HG02678 (cell line): ENCODE results near the gene CFAP97D1.

Source experiments
- ATAC-seq: cut with Tn5 transposase; IDR thresholded peaks from one replicate; pipeline ENCODE4 v1.9.1; 2021; ENCODE audit warnings: mild to moderate bottlenecking, moderate library complexity; ENCODE audit not compliant: unreplicated experiment

Gene CFAP97D1

DNA sequence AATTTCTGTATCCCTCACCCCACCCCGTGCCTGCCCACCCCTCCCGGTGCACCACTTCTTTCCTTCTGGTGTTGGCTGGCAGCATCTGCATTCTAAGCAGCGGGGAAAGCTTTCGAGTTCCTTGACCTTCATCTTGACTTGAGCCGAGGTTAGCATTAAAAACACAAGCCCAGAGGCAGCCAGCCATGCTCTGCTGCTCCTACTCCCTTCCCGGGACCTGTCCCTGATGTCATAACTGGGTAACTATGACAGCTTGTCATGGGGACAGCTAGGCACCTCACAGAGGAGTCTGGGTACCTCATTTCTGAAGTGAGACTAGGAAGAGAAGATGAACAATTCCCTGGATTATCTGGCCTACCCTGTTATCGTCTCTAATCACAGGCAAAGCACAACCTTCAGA lies at the start of gene CFAP97D1:
Gene CFAP97D1, plus strand, starts transcription at position 301 of the 400 bp plus-strand sequence. Its CDS starts 28 bp downstream, at position 329.
- ATAC-seq: no peak

DNA sequence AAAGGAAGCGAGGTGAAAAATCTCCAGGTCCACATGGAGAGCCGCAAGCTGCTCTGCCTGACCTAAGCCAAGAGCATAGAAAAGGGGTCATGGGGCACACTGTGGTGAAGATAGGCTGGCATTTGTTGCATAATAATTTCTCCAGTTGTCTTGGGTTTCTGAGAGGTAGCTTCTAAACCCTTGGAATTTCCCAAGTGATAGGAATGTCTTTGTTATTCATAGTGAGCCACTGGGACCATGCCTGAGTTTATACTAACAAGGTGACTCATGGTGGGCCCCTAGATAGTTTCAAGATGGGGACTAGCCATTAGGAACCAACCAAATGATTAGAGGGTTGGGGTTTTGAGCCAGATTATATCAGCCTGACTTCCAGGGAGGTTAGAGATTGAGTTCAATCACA lies 47.3 kb upstream of the CFAP97D1 start:
- ATAC-seq: no peak

DNA sequence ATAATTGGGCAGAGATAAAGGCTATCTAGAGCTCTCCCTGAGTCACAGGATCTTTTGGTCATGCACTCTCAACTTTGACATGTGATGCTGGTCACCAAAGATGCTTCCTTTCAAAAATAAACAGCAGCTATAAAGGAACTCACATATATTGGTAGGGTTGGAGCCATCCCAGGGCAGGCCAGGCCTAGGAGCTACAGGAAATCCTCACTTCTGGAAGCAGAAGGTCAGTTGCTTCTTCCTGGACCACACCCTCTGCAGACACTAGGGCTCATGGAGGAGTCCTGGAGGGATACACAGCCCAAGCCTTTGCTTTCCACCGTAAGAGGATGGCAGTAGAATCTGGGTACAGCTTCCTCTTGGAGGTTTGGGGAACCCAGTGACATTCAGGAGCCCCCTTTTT lies 46.3 kb upstream of the CFAP97D1 start:
- no peak for ATAC-seq

DNA sequence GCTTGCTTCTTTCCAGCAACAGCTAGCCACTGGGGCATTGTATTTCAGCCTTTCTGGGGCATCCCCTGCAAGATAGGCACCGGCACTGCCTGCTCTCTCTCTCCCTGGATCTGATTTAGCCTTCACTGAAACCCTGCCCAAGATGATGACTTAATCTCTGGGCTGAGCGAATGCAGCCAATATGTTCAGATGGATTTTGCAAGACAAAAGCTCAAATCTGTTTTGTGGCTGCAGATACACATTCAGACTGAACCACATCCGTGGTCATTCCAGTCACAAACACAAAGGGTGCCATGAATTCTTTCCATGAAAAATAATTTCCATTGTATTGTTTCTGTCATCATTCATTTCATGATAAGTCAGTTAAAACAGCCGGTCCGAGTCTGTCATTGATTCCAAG lies 45.9 kb upstream of the CFAP97D1 start:
- no peak for ATAC-seq

DNA sequence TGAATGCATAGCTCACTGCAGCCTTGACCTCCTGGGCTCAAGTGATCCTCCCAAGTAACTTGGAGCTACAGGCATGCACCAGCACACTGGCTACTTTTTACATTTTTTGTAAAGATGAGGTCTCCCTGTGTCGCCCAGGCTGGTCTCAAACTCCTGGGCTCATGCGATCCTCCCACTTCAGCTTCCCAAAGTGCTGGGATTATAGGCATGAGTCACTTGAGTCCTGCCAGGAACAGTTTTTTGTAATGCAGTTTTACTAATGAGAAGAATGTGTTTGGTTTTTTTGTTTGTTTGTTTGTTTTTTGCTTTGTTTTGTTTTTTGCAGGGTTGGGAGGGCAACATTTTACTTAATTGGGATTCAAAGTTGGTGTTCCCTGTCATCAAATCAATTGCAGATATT lies 43.8 kb upstream of the CFAP97D1 start:
- ATAC-seq: no peak

DNA sequence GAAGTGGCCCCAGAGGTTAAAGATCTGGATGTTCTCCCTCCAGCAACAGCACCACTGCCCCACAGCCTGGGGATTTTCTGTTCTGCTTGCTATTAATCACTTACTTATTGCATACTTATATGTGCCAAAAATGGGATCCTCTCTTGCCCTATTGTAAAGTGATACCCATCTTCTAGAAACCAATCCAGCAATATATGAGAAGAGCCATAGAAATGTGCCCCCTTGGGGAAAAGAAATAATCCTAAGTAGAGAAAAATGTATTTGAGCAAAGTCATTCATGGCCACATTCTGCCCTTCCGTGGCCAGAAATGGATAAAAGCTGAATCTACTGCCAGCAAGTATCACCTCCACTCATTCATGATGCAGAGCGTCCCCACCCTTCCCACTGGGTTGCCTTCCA lies 42.5 kb upstream of the CFAP97D1 start:
- no peak for ATAC-seq

DNA sequence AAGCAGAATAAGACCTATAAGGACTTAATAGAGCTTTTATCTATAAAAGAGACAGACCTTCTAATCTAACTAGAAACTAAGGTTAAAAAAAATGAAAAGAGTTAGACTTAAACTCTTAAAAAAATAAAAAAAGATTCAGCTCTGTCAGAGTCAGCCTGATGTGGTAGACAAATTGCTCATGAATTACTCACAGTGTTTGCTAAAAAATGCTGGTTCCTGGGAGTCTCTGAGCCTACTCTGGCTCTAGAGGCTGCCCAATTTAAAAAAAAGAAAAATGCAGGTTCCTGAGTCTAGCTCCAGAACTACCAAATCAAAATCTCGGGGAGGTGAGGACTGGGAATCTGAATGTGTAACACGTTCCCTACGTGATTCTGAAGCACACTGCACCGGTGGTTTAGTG lies 39.7 kb upstream of the CFAP97D1 start:
- no peak for ATAC-seq

DNA sequence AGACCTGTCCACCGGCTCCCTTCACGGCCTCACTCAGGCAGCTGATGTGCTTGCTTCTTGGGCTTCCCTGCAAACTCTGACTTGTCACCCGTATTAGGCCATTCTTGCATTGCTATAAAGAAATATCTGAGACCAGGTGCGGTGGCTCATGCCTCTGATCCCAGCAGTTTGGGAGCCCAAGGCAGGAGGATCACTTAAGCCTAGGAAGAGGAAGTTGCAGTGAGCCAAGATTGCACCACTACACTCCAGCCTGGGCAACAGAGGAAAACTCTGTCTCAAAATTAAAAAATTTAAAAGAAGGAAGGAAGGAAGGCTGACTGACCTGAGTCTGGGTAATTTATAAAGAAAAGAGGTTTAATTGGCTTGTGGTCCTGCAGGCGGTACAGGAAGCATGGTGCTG lies 38.6 kb upstream of the CFAP97D1 start:
- ATAC-seq: no peak

DNA sequence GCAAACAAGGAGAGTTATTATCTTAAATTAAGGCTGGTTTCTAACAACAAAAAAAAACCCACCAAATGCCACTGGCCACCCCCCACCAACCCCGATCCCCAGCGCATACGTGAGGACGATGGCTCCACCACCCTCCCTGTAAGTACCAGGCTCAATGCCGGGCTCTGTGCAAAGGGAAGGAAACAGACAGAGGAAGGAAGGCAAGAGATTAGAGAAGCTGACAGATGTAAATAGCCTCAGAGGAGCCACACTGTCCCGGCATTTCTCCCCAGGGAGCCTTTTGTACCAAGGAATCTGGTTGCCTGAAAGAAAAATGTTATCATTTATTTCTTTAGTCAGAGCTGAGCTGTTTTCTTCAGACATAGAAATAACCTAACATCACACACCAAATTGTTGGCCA lies 34.7 kb upstream of the CFAP97D1 start:
- no peak for ATAC-seq

DNA sequence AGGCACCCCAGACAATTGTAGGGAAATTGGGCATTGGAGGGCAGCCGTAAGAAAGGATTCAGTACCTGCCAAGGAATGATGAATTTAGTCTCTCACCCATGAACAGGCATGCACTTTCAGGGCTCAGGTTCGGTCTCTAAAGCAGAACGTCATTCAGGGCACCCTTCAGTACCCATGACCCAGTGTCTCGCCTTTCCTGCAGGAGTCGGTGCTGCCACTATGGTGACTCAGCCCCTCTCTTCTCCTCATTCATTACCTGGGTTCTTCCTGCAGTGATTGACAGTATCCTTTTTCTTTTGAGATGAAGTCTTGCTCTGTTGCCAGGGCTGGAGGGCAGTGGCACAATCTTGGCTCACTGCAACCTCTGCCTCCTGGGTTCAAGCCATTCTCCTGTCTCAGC lies 30.1 kb upstream of the CFAP97D1 start:
- ATAC-seq: no peak

DNA sequence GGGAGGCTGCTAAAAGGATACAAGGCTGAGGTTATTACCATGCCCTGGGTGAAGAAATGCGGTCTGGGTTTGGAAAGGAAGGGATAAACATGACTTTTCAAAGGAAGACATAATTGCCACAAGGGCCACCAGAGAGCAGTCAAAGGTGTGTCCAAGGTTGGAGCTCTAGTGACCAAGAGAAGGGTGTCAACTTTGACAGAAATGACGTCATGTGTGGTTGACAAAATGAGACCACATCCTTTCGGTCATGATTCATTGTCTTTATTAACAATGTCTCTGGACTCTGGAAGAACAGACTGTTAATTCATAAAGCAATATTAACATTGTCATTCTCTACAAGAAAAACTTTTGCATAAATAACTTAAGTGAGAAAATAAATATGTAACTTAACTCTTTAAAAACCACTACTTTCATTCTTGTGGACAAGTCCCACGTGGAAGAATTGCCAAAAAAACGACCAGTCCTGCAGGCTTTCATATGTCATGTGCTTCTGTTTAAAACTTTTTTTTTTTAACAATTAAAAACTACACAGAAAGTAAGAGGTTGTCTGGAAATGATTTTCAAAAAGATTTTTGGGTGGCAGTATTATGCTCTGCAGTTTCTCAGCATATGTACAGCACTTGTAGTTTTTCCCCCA lies 26.6 kb upstream of the CFAP97D1 start:
- no peak for ATAC-seq

DNA sequence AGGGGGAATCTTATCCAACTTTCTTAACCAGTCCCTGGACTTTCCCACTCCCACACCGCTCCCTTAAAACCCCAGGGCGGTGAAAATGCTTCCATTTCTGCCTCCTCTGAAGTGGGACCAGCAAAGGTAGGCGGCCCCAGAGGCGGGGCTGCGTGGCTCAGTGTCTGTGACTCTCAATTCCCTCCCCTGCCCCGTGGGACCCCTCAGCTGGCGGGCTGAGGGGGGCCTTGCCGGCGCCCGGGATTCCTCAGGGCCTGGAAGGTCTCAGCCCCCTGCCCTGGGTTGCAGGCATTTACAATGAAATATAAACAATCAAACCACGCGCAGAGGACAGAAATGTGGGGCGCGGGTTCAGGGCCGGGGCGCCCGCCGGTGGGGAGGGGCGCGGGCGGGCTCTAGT lies 25.3 kb upstream of the CFAP97D1 start:
- no peak for ATAC-seq

DNA sequence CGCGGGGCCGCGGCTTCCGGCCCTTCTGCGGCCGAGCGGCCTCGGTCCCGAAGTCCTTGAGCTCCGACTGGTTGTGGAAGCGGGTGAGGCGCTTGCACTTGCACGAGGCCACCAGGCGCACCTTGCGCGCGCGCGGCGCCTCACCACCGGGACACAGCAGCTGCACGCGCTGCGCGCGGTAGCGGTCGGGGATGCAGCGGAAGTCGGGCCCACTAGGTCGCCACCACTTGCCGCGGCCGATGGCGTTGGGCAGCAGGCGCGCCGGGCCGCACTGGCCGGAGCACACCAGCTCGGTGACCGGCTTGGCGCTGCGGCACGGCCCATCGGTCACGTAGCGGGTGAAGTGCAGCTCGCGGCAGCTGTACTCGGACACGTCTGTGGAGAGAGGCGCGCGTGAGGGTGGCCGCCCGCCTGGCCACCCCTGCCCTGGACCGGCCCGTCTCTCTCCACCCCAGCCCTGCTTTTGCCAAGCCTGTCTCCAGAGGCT lies 24.8 kb upstream of the CFAP97D1 start:
- ATAC-seq: no peak

DNA sequence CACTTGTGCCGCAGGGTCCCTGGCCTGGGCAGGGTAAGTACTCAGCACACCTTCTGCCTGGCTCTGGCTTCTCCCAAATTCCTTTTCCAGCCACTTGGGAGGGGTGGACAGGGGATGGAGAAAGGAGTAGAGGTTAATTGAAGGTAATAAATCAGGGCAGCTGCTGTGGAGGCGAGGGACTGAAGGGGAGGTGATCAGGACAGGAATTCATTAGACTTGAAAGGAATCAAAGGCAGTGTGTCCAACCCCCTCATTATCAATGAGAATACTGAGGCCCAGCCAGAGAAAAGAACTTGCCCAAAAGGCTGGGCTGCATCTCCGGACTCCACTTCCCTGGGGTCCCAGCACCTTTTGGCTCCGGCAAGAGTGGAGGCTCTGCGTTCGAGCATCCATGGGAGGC lies 24.0 kb upstream of the CFAP97D1 start:
- ATAC-seq: no peak

DNA sequence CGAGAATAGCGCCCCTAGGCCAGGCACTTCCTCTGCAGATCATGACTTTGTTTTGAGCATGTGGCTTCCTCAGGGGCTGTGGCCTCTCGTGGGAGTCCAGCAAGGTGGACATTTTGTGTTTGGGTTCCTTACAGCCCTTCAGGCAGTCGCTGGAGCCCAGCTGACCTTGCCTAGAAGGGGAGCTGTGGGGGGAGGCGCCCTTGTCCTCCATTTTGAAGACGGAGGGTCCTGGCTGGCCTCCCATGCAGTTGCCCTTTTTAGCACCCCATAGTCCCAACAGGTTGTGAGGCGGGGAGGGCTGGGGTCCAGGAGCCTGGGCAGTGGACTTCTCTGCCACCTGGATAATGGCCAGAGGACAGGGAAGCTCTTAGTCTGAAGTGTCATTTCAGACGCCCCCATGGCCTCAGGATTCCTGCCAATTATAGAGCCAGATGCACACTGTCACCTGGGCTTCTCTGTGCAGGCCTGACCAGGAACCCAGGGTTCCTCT lies 23.0 kb upstream of the CFAP97D1 start:
- ATAC-seq: no peak

DNA sequence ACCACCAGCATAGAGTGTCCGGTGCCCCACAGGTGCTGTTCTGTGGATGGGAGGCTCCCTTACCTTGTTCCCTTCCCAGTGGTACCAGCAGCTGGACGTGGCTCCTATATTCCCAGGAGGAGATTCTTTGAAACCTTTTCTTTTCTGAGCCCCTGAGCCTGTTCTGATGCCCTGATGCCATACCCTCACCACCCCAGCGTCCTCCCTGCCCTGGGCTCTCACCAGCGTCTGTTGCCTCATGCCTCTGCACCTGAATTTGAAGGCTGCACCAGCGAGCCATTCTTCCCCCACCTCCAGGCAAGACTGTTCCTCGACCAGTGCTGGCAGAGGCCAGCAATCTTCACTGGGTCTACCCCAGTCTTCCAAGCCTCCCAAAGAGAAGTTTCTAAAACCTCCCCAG lies 22.1 kb upstream of the CFAP97D1 start:
- no peak for ATAC-seq

DNA sequence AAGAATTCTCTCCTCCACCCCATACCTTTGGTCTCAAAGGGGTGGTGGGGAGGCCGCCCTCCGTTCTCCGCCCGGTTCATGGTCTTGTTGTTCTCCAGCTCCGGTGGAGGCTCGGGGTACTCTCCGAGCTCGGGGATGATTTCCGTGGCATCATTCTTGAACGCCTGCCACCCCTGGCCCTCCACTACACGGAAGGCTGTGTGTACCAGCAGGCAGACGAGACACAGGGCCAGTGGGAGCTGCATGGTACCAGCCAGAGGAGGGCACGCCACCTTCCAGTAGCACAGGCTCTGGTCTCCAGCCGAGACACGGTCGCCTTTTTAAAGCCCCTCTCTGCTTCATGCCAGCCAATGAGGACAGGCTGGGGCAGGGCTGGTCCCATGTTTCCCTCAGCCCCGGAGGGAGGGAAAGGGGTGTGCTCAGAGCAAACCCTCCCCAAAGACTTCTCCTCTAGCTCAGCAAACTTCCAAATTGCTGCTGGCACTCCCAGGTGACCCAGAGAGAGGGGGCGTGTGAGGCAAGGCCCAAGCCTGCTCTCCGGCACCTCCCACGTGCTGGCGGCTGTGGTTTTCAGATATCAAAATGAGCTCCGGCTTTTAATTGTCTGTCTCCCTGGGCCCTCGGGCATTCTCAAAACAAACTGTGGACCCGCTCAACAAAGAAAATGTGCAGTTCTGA lies 21.6 kb upstream of the CFAP97D1 start, which contains the start of gene SOST:
Gene SOST, minus strand, starts transcription at position 295 of the 678 bp plus-strand sequence. Its CDS starts 50 bp downstream, at position 245.
- no peak for ATAC-seq

DNA sequence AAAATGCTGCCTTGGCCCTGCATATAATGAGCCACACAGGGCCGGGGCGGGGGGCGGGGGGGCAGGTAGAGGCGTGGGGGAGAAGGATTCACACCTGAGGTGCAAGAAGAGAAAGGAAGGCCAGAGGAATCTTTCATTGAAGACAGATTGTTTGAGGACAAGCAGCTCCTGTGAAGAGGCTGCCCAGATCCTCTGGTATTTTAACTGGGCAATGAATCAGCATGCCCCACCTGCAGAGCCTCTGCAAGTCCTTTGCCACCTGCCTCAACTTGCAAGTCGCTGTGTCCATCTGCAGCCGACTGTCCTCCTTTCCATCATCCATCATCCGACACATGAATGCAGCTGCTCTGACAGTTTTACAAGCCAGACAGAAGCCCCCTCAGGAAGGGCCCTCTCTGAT lies 20.4 kb upstream of the CFAP97D1 start:
- ATAC-seq: no peak

DNA sequence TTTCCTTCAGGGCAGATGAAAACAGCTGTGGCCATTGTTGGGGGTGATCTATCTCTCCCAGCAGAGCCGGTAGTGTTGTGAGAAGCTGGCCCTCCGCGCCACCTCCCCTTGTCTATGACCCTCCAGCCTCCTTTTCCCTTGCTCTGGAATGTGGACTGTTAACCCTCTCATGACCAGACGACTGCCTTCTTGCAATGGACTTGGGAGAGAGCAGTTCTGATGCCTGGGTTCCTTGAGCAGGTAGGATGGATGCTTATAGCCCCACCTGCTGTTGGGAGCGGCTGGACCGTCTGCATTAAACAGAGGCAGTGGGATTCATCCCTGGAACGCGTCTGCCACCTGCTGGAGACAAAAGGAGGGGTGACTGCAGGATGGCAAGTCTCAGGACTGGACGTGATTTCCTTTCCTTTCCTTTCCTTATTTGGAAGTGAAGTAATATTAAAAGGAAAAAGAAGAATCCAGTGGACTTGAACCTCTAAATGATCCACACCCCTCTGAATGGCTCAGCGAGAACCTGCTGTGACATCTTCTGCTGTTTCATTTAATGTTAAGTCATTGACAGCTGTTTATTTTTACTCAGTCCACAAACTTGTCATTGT lies 19.9 kb upstream of the CFAP97D1 start:
- peak; percentile 62 for ATAC-seq

DNA sequence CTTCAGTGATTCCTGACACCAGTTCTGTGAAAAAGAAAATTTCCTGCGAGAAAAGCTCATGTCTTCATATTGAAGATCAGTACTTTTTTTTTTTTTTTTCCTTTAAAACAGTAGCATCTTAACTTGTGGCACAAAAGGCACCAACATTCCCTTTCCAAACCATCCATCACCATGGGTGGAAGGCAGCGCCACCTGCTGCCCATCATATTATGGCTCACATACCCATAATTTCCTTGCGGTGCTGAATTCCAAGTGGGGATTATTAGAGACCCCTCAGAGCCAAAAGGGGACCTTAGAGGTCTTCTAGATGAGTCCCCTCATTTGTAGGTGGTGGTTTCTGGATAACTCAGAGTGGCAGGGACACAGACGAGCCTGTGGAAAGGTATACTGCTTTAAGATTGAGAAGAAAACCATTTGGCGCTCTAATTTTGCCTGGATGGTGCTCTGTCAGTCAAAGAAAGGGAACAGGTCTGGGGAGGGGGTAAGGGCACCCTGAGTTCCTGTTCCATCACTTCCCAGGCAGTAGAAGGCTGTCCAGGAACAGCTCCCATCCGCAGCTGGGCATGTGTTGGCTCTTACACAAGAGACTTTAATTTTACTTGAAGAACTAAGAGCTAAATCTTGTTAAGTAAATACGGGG lies 13.7 kb upstream of the CFAP97D1 start:
- ATAC-seq: no peak

DNA sequence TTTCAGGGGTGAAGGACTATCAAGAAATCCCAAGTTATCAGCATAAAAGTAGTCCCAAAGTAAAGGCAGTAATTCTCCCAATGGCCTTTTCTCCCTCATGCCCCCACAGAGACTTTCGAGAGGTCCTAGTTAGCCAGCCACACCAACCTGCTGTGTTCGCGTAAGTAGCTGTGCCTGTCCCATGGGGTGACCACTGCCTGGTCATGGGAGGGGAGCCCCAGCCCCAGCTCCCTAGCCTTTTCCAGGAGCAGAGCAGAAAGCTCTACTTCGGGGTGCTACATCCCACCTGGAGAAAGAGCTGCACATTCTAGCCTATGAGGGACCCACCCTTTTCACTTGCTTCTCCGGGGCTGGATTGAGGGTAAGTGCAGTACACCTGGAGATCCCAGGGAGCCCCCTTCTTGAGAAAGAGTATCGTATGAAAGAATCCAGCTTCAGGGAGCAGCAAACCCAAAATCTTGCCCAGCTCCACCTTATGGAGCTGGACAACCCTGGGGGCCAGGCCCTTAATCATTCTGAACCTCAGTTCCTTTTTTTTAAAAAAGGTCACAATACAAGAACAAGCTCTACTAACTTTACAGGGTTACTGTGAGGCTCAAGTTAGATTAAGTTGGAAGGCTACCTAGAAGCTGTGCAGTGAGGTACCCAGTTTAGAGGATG lies 13.1 kb upstream of the CFAP97D1 start:
- no peak for ATAC-seq
